Epithelial cell of esophagus (primary cell): ENCODE results near the gene DHRS3.
"Not testable (repeated sequence)": the region's sequence is repeated elsewhere in the genome, so short reads cannot be mapped to it uniquely, and the experiment has no call there.

Experiments used
- DNase-seq: peaks from one replicate; pipeline ENCODE4 v3.0.0; 2010; ENCODE audit warnings: low read depth
- H3K4me3 ChIP-seq: 2 replicates; pipeline ENCODE4 v1.5.1; 2011; ENCODE audit warnings: mild to moderate bottlenecking, low read length, control low read depth
- TF ChIP-seq, protein P1 (sequence below): IDR thresholded peaks from 2 replicates; pipeline ENCODE4 v1.5.1; 2011; ENCODE audit warnings: low read depth, mild to moderate bottlenecking, low read length, control low read depth, inconsistent platforms; ENCODE audit not compliant: insufficient read depth; ENCODE audit errors: missing control alignments

Gene DHRS3

DNA sequence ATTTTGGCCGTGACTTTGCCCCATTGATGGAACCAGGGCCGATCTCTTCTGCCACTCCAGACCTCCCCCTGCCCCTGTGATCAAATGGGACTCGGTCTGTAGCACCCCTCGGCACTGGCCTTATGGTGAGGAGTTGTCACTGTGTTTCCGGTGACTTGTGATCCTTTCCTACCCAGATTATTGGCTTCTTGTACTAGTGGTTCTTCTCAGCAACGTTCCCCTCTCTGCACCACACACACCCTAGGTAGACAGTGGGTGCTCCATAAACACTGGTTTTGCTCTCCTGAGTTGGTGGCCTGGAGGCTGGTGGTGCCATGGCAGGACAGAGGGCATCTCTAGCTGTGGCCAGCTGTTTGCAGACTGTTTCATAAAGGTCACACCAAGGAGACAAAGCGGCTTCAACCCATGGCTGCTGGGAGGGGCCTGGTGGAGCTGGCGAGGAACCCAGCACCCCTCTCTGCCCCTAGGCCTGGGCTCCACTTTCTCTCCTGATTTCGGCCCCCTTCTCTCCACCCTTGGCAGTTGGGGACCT lies 50.7 kb downstream of the DHRS3 start:
- TF ChIP-seq, protein P1, sequence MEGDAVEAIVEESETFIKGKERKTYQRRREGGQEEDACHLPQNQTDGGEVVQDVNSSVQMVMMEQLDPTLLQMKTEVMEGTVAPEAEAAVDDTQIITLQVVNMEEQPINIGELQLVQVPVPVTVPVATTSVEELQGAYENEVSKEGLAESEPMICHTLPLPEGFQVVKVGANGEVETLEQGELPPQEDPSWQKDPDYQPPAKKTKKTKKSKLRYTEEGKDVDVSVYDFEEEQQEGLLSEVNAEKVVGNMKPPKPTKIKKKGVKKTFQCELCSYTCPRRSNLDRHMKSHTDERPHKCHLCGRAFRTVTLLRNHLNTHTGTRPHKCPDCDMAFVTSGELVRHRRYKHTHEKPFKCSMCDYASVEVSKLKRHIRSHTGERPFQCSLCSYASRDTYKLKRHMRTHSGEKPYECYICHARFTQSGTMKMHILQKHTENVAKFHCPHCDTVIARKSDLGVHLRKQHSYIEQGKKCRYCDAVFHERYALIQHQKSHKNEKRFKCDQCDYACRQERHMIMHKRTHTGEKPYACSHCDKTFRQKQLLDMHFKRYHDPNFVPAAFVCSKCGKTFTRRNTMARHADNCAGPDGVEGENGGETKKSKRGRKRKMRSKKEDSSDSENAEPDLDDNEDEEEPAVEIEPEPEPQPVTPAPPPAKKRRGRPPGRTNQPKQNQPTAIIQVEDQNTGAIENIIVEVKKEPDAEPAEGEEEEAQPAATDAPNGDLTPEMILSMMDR = no peak
- no peak for DNase-seq

DNA sequence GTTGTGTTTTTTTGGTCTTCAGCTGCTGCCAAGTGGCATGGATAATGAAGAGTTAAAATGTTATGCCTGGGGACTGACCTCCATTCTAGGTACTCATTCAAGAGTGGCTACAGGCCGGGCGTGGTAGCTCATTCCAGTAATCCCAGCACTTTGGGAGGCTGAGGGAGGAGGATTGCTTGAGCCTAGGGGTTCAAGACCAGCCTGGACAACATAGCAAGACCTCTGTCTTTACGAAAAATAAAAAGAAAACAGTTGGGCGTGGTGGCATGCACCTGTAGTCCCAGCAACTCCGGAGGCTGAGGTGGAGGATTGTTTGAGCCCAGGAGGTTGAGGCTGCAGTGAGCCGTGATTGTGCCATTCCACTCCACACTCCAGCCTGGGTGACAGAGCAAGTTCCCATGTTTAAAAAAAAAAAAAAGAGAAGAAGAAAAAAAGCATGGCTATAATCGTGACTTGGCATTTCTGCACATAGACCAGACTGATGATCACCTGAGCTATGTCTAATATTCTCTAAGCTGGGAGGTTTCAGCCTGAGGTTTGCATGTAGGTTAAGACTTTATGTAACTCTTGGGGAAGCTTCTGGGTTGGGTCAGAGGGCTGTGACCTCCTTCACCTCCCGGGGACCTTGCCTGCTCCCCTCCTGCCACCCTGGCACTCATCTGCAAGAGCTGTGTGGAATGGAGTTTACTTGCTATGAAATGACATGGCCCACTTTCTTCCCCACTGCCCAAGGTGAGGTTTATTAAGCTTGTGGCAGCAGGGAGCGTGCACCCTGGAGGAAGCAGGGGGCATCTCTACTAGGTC lies 51.3 kb downstream of the DHRS3 start:
- TF ChIP-seq, protein P1 = no peak
- H3K4me3 ChIP-seq = no peak overlapping the region
- no peak for DNase-seq

More for the DNA sequence above, 50.7 kb downstream of the DHRS3 start:
- no peak overlapping the region for H3K4me3 ChIP-seq

DNA sequence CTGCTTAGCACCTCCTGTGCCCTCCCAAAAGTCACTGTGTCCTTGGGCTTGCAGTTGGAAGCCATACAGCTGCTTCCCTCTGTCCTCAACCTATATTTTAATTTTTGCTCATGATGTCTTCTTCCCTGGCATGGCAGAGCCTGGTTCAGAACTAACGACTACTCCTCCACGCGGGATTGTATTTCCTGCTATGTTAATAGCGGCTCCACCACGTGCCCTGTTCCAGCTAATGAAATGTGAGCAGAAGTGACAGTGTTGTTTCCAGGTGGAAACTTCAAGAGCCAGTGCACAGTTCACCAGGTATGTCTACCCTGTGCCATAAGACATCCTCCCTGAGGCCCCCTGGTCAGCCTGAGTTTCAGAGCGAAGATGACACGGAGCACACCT lies 52.1 kb downstream of the DHRS3 start:
- DNase-seq = no peak
- no peak overlapping the region for H3K4me3 ChIP-seq
- TF ChIP-seq, protein P1 = no peak

DNA sequence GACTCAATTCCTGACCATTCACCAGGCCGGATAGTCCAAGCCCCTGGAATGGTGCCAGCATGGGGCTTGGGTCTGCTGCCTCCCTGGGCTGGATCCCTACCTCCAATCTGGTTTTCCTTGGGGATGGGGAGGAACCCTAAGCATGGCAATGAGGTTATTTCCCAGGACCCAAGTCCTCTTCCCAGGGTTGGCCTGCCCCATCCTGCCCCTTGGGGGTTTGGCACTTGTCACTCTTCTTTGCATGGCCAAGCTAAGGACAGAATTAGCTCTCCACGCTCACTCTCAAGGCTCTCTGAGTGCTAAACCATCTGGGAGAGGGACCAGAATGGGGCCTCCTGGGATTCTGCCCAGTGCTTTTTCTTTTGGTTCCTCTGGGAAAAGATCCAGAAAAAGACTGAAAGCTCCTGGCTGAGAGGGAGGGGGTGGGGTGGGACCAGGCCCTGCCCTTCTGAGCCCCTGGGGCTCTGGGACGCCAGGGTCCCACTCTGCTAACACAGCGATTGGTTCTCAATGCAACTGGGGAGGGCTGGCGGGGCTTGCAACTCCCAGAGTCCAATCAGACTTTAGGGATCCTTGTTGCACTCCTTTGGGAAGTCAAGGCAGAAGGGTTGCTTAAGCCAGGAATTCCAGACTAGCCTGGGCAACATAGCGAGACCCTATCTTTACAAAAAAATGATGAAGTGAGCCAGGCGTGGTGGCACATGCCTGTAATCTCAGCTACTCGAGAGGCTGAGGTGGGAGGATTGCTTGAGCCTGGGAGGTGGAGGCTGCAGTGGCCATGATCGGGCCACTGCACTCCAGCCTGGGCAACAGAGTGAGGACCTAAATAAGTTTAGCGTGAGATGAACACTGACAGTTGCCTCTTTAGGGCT lies 52.7 kb downstream of the DHRS3 start:
- no peak for DNase-seq
- no peak overlapping the region for H3K4me3 ChIP-seq
- TF ChIP-seq, protein P1 = no peak

DNA sequence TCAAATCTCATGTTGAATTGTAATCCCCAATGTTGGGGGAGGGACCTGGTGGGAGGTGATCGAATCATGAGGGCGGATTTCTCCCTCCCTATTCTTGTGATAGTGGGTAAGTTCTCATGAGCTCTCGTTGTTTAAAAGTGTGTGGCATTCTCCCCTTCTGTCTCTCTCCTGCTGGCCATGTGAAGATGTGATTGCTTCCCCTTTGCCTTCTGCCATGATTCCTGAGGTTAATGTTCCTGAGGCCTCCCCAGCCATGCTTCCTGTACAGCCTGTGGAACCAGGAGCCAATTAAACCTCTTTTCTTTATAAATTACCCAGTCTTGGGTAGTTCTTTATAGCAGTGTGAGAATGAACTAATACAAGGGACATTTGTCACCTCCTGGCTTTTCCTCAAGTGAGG lies 53.8 kb downstream of the DHRS3 start:
- not testable (repeated sequence) for H3K4me3 ChIP-seq, DNase-seq

DNA sequence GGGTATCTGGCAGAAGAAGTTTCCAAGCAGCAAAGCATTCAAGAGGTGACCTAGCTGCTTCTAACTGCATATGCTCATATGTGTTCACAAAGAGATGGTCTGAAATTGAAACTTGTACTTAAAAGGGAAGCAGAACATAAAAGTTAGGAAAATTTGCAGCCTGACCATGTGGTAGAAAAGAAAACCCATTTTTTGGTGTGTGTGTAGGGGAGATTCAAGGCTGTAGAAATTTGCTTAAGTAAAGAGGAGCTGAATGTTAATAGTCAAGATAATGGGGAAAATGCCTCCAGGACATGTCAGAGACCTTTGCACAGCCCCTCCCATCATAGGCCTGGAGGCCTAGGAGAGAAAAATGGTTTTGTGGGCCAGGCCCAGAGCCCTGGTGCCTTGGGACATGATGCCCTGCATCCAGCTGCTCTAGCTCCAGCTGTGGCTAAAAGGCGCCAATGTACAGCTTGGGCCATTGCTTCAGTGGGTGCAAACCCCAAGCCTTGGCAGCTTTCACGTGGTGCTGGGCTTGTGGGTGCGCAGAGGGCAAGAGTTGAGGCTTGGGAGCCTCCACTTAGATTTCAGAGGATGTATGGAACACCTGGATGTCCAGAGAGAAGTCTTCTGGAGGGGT lies 54.9 kb downstream of the DHRS3 start:
- TF ChIP-seq, protein P1 = no peak
- no peak for DNase-seq
- no peak overlapping the region for H3K4me3 ChIP-seq

DNA sequence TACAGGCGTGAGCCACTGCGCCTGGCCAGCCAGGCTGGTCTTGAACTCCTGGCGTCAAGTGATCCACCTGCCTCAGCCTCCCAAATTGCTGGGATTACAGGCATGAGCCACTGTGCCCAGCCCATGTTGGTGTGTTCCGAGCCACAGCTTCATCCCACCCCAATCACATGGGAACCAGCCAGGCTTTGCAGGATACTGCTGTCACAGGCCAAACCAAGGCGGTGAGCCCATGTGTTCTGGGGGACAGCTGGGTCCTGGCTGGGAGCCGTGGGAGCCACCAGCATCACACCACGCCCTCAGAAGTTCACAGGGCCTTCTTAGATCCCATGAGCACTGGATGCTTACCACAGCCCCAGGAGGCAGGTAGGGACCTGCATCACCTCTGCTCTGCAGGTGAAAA lies 56.9 kb downstream of the DHRS3 start:
- H3K4me3 ChIP-seq = no peak overlapping the region
- DNase-seq = no peak
- TF ChIP-seq, protein P1 = no peak
